Mammary epithelial cell (primary cell): ENCODE data around the gene SPATA31D3.

Experiments used
- CTCF ChIP-seq, 2 donors: IDR thresholded peaks in 1 of 2; conservative IDR thresholded peaks in 1 of 2; 2 replicates each; pipeline ENCODE4 v1.5.1; 2011 to 2012; ENCODE audit warnings: inconsistent platforms in 2 of 2, low read length in 2 of 2, mild to moderate bottlenecking in 2 of 2, control low read depth in 1 of 2, low read depth in 1 of 2; ENCODE audit not compliant: insufficient read depth in 1 of 2; ENCODE audit errors: extremely low read depth in 1 of 2
- EZH2 ChIP-seq: IDR thresholded peaks from 2 replicates; pipeline ENCODE4 v1.6.1; 2012; ENCODE audit warnings: low read length, inconsistent platforms, borderline replicate concordance

- TF ChIP-seq CTCF (conservative IDR thresholded peaks at IDR 0.05 in 1 of 2, IDR thresholded peaks at IDR 0.05 in 1 of 2; ENCODE audit: extremely low read depth in 1 of 2, insufficient read depth in 1 of 2, low read depth in 1 of 2, low read length in 2 of 2) (no peak), EZH2 (no peak)
Observed at GRCh38 chr9:81894891-81895290, 48.4 kb upstream of the SPATA31D3 start.
